Fibroblast of lung (primary cell): ENCODE data around the gene BIVM.

Experiments
- EZH2 ChIP-seq: IDR thresholded peaks from 2 replicates; pipeline ENCODE4 v1.5.1; 2012; ENCODE audit warnings: low read length, control low read depth, mild to moderate bottlenecking; ENCODE audit errors: missing control alignments
- TF ChIP-seq, protein P1 (sequence below), 2 donors: IDR thresholded peaks in 1 of 2; conservative IDR thresholded peaks in 1 of 2; 1 replicate in 1 of 2; 2 replicates in 1 of 2; pipeline ENCODE4 v1.5.1; 2011 to 2012; ENCODE audit warnings: low read length in 2 of 2, control low read depth in 1 of 2, inconsistent platforms in 1 of 2, low read depth in 1 of 2, mild to moderate bottlenecking in 1 of 2

DNA sequence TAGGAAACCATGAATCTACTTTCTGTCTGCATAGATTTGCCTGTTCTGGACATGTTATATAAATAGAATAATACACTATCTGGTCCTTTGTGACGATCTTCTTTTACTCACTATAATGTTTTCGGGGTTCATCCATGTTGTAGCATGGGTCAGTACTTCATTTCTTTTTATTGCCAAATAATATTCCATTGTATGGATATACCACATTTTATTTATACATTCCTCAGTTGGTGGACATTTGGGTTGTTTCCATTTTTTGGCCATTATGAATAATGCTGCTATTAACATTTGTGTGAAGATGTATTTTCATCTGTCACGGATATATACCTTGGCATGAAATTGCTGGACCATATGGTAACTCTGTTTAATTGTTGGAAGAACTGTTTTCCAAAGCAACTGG is 6.8 kb downstream of the BIVM start:
- TF ChIP-seq, protein P1, sequence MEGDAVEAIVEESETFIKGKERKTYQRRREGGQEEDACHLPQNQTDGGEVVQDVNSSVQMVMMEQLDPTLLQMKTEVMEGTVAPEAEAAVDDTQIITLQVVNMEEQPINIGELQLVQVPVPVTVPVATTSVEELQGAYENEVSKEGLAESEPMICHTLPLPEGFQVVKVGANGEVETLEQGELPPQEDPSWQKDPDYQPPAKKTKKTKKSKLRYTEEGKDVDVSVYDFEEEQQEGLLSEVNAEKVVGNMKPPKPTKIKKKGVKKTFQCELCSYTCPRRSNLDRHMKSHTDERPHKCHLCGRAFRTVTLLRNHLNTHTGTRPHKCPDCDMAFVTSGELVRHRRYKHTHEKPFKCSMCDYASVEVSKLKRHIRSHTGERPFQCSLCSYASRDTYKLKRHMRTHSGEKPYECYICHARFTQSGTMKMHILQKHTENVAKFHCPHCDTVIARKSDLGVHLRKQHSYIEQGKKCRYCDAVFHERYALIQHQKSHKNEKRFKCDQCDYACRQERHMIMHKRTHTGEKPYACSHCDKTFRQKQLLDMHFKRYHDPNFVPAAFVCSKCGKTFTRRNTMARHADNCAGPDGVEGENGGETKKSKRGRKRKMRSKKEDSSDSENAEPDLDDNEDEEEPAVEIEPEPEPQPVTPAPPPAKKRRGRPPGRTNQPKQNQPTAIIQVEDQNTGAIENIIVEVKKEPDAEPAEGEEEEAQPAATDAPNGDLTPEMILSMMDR (conservative IDR thresholded peaks at IDR 0.05 in 1 of 2, IDR thresholded peaks at IDR 0.05 in 1 of 2; ENCODE audit: low read depth in 1 of 2, low read length in 2 of 2), result no peak
- TF ChIP-seq EZH2, result no peak
